Muscle of leg (tissue), 11 donors: ENCODE data around the gene STRN4. TPM values are rescaled to one million over a fixed set of nuclear protein-coding genes. Genes with fewer than 3 reads are reported as not detected.
A peak's percentile ranks its signal among the peaks of the same experiment; 100 is the strongest.

Experiments used
- DNase-seq: peaks from one replicate; pipeline ENCODE4 v3.0.0; 2013
- H3K27ac ChIP-seq: one replicate; pipeline ENCODE4 v1.5.1; 2013; ENCODE audit warnings: mild to moderate bottlenecking, low read length, control low read depth
- H3K27me3 ChIP-seq: one replicate; pipeline ENCODE4 v1.6.1; 2013; ENCODE audit warnings: low read length; ENCODE audit not compliant: control insufficient read depth, insufficient read depth
- H3K36me3 ChIP-seq: one replicate; pipeline ENCODE4 v1.6.1; 2013; ENCODE audit warnings: low read length; ENCODE audit not compliant: control insufficient read depth, insufficient read depth
- H3K4me1 ChIP-seq: one replicate; pipeline ENCODE4 v1.6.1; 2013; ENCODE audit warnings: low read length; ENCODE audit not compliant: control insufficient read depth, insufficient read depth
- H3K4me3 ChIP-seq: one replicate; pipeline ENCODE4 v1.5.1; 2013; ENCODE audit warnings: low read length, control low read depth
- H3K9me3 ChIP-seq: replicated peaks from 2 replicates; pipeline ENCODE4 v1.6.1; 2013; ENCODE audit warnings: low read depth, low read length; ENCODE audit not compliant: control insufficient read depth
- WGBS: methylation state at CpG from one replicate; pipeline ENCODE4 v1.1.5; 2013; ENCODE audit warnings: missing lambda C conversion rate; ENCODE audit not compliant: insufficient coverage; 5-methylcytosine and 5-hydroxymethylcytosine counted together
- polyA plus RNA-seq, 8 donors: library from polyadenylated mRNA; unstranded; fragments of 120-200 nt; gene quantifications; one replicate each; pipeline versions ENCODE4 v1.2.1 to v1.2.3, GENCODE V29; 2013; ENCODE audit warnings: inconsistent platforms in 1 of 8, low replicate concordance in 1 of 8; ENCODE audit not compliant: insufficient read length in 8 of 8, insufficient read depth in 1 of 8
- total RNA-seq: library from RNA; stranded (reverse); fragments of 120-200 nt; gene quantifications from one replicate; pipeline ENCODE4 v1.2.4, GENCODE V29; 2013

STRN4 gene
- total and polyA plus RNA-seq, 9 donors: 35.2 to 66.0 (median 55.7) TPM

DNA sequence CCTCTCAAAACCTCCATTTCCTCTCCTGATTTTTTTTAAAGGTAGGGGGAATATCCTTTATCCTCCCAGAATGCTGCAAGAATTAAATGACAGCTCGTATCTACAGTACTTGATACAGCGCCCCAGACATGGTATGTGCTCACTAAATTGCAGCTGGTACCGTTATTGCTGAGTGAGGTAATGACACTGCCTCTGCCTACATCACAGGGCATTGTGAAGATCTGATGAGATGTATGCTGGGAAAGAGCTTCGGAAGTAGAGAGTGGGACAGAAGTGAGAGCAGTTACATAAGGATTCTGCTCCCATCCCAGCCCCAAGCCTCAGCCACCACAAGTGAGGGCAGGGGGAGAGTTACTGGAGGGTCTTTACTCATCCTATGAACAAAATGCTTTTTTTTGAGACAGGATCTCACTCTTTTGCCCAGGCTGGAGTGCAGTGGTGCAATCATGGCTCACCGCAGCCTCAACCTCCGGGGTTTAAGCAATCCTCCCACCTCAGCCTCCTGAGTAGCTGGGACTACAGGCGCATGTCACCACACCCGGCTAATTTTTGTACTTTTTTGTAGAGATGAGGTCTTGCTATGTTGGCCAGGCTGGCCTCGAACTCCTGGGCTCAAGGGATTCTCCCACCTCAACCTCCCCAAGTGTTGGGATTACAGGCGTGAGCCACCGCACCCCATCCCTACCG, 2.1 kb downstream of the STRN4 start:
- WGBS: 74% methylated on average over 6 of the region's 12 CpGs
- no peaks in the 10 kb centered on the region for H3K9me3 ChIP-seq
- no peaks in the 10 kb centered on the region for H3K27me3 ChIP-seq
- no peak for DNase-seq
- H3K36me3 ChIP-seq: peaks cover 30% of the 10 kb centered on the region
- peaks cover 35% of the 10 kb centered on the region for H3K4me1 ChIP-seq
- no peak overlapping the region for H3K27ac ChIP-seq
- H3K4me3 ChIP-seq: no peak overlapping the region

DNA sequence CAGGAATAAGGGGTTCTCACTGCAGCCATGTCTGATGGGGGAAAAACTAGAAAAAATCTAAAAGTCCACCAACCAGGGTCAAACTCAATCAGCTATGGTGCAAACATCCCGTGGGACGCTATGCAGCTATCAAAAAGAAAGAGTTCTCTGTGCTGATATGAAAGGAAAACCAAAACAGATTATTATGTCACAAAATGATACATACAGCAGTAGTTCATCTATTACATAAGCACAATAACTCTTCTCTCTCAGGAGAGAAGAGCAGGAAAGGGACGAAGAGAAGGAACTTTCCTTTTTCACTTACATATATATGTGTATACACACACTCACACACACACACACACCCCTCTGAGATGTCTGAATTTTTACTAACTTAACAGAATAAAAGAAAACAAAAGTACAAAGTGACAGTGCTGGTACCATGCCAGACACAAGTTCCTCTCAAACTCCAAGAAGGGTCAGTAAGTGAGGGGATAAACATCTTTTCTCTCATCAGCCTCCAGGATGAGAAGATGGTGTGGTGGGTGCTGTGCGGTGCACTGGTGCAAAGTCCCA, 3.2 kb downstream of the STRN4 start:
- DNase-seq: no peak
- H3K4me3 ChIP-seq: no peak overlapping the region

GRCh38 chr19:46741447-46741846, 4.8 kb downstream of the STRN4 start:
- Histone ChIP-seq H3K9me3 (no peaks in the 10 kb centered on the region), H3K36me3 (peaks cover 40% of the 10 kb centered on the region), H3K27ac (no peak overlapping the region), H3K4me1 (peaks cover 47% of the 10 kb centered on the region), H3K27me3 (no peaks in the 10 kb centered on the region), H3K4me3 (no peak overlapping the region)
- 61% methylated on average over 12 of the region's 17 CpGs for WGBS
- DNase-seq: no peak

More for the DNA sequence above, 3.2 kb downstream of the STRN4 start:
- Histone ChIP-seq H3K27me3 (no peaks in the 10 kb centered on the region), H3K9me3 (no peaks in the 10 kb centered on the region), H3K4me1 (peaks cover 43% of the 10 kb centered on the region), H3K27ac (no peak overlapping the region), H3K36me3 (peaks cover 30% of the 10 kb centered on the region)
- WGBS: 71% methylated on average over 1 of the region's 4 CpGs

DNA sequence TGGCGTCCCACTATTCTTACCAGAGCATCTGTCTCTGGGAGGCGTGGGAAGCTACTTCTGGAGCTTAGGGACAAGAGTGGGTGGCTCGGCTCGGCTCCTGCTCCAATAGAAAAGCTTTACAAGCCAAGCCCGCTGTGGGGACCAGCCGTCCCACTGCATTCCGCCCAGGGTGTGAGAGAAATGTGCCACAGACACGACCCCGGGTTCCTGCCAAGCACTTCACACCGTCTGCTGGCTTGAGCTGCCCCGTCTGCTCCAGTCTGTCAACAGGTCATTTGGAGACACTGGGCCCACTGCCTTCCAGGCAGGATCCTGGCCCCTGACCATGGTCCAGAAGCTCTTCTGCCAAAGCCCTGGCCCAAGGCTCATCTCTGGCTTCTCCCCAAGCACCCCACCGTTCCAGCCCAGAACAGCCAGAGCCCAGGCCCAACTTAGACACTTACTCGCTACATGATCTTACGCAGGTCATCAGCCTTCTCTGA, 6.9 kb downstream of the STRN4 start:
- peak overlapping the region; percentile 47 for H3K27ac ChIP-seq
- H3K4me3 ChIP-seq: no peak overlapping the region
- 31% methylated on average over 10 of the region's 14 CpGs for WGBS
- H3K27me3 ChIP-seq: no peaks in the 10 kb centered on the region
- peaks cover 50% of the 10 kb centered on the region for H3K36me3 ChIP-seq
- H3K4me1 ChIP-seq: peaks cover 38% of the 10 kb centered on the region
- no peaks in the 10 kb centered on the region for H3K9me3 ChIP-seq
- peak; percentile 57 for DNase-seq

DNA sequence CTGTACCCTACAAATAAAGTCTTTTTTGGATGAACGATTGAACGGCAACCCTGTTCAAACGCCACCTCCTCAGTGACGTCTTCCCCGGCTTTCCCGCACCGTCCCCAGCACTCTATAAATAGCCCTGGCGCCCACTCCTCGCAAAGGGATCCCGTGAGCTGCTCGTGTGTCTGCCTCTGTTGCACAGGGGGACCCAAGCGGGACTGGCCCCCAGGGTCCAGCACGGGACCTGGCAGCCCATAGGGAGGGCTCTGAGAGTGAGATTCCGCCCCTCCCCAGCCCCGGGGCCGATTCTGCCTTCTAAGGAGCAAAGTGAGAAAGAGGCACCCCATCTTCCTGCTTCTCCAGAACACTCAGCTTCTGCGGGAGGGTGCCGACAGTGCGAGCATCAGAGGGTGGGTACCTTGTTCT, 8.5 kb downstream of the STRN4 start:
- 78% methylated on average over 14 of the region's 19 CpGs for WGBS
- H3K27me3 ChIP-seq: no peaks in the 10 kb centered on the region
- no peaks in the 10 kb centered on the region for H3K9me3 ChIP-seq
- peaks cover 64% of the 10 kb centered on the region for H3K36me3 ChIP-seq
- no peak for DNase-seq
- H3K4me3 ChIP-seq: no peak overlapping the region
- no peak overlapping the region for H3K27ac ChIP-seq
- peaks cover 31% of the 10 kb centered on the region for H3K4me1 ChIP-seq

DNA sequence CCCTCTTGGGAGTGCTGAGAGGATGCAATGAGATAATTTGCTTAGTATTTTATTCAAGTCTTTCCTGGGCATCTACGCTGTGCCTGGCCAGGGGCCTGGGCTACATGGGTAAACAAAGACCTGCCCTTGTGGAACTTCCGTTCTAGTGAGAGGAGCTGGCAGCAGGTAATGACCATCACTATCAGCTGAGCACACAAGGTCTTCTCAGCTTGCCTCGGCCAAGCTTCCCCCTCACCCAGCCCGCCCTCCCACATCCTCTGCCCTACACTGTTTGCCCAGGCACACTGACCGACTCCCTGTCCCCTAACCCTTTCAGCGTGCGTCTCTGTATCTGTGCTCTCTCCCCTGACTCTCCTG, 9.0 kb downstream of the STRN4 start:
- H3K9me3 ChIP-seq: no peaks in the 10 kb centered on the region
- no peaks in the 10 kb centered on the region for H3K27me3 ChIP-seq
- no peak for DNase-seq
- peaks cover 69% of the 10 kb centered on the region for H3K36me3 ChIP-seq
- WGBS: 58% methylated on average over 5 of the region's 7 CpGs
- no peak overlapping the region for H3K4me3 ChIP-seq
- no peak overlapping the region for H3K27ac ChIP-seq
- peaks cover 32% of the 10 kb centered on the region for H3K4me1 ChIP-seq

GRCh38 chr19:46736531-46737297, 9.5 kb downstream of the STRN4 start:
- peak; percentile 65 for DNase-seq
- no peaks in the 10 kb centered on the region for H3K9me3 ChIP-seq

DNA sequence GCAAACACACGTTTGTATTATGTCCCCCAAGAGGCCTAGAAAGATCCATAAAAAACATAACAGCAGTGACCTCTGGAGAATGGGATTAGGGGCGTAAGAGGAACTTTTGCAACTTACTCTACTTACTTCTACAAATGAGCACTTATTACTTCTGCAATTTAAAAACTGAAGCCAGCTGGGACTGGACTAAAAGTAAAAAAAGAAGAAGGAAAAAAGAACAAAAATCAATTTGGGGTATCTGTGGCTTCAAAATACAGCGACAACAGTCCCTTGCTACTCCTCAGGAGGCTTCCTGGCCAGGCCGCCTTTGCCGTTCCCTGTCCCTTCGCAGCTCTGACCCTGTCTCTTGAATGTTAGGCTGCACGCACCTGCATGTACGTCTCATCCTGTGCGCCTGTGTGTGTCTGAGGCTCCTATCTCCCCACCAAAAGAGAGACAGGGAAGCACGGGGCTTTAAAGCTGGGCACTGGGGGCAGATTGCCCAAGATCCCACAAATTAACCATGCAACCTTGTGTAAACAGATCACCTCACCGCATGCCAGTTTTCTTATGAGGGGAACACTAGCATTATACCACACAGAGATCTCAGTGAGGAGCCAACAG, 12.5 kb downstream of the STRN4 start:
- H3K4me1 ChIP-seq: peaks cover 26% of the 10 kb centered on the region

More at GRCh38 chr19:46736531-46737297, 9.5 kb downstream of the STRN4 start:
- H3K4me1 ChIP-seq: peaks cover 36% of the 10 kb centered on the region
- 71% methylated on average over 15 of the region's 22 CpGs for WGBS
- H3K27ac ChIP-seq: no peak overlapping the region
- no peaks in the 10 kb centered on the region for H3K27me3 ChIP-seq
- no peak overlapping the region for H3K4me3 ChIP-seq
- H3K36me3 ChIP-seq: peaks cover 71% of the 10 kb centered on the region

GRCh38 chr19:46732966-46733689, 13.1 kb downstream of the STRN4 start:
- DNase-seq: no peak
- no peaks in the 10 kb centered on the region for H3K9me3 ChIP-seq
- H3K36me3 ChIP-seq: peaks cover 85% of the 10 kb centered on the region
- no peak overlapping the region for H3K4me3 ChIP-seq
- 87% methylated on average over 16 of the region's 23 CpGs for WGBS
- H3K27ac ChIP-seq: no peak overlapping the region
- peaks cover 28% of the 10 kb centered on the region for H3K4me1 ChIP-seq
- no peaks in the 10 kb centered on the region for H3K27me3 ChIP-seq

More for the DNA sequence above, 12.5 kb downstream of the STRN4 start:
- Histone ChIP-seq H3K27ac (no peak overlapping the region), H3K4me3 (no peak overlapping the region), H3K9me3 (no peaks in the 10 kb centered on the region), H3K36me3 (peaks cover 85% of the 10 kb centered on the region), H3K27me3 (no peaks in the 10 kb centered on the region)
- no peak for DNase-seq
- 82% methylated on average over 6 of the region's 11 CpGs for WGBS
